H9 (cell line): Measurements from ENCODE around the gene AQP11. TPM values are rescaled to one million over a fixed set of nuclear protein-coding genes. Genes with fewer than 3 reads are reported as not detected.

Source experiments
- DNase-seq: peaks from one replicate; pipeline ENCODE4 v3.0.0-alpha.2; 2017
- H2AFZ ChIP-seq: one replicate; pipeline ENCODE4 v1.6.1; 2013; ENCODE audit warnings: mild to moderate bottlenecking, low read length, control low read depth, moderate library complexity
- H2AK5ac ChIP-seq: 2 replicates; pipeline ENCODE4 v1.6.1; 2013; ENCODE audit warnings: low read length, control low read depth, mixed read lengths; ENCODE audit not compliant: insufficient read length
- H2BK120ac ChIP-seq: one replicate; pipeline ENCODE4 v1.6.1; 2013; ENCODE audit warnings: low read depth, mild to moderate bottlenecking, low read length, control low read depth, inconsistent platforms; ENCODE audit not compliant: poor library complexity, severe bottlenecking
- H2BK12ac ChIP-seq: 2 replicates; pipeline ENCODE4 v1.6.1; 2013; ENCODE audit warnings: low read length, control low read depth, mixed read lengths, low read depth; ENCODE audit not compliant: insufficient read length
- H2BK15ac ChIP-seq: 2 replicates; pipeline ENCODE4 v1.6.1; 2013; ENCODE audit warnings: low read depth, low read length, control low read depth
- H2BK20ac ChIP-seq: one replicate; pipeline ENCODE4 v1.6.1; 2013; ENCODE audit warnings: low read depth, mild to moderate bottlenecking, low read length, control low read depth, inconsistent platforms; ENCODE audit not compliant: poor library complexity, severe bottlenecking
- H2BK5ac ChIP-seq: 2 replicates; pipeline ENCODE4 v1.6.1; 2013; ENCODE audit warnings: low read length, control low read depth, mixed read lengths; ENCODE audit not compliant: insufficient read length
- H3K14ac ChIP-seq: 2 replicates; pipeline ENCODE4 v1.6.1; 2013; ENCODE audit warnings: low read length, control low read depth; ENCODE audit not compliant: insufficient read depth
- H3K18ac ChIP-seq: 2 replicates; pipeline ENCODE4 v1.6.1; 2013; ENCODE audit warnings: low read depth, mild to moderate bottlenecking, mixed read lengths, low read length, control low read depth; ENCODE audit not compliant: insufficient read length
- H3K23ac ChIP-seq: 2 replicates; pipeline ENCODE4 v1.6.1; 2013; ENCODE audit warnings: low read length, control low read depth, mixed read lengths, low read depth; ENCODE audit not compliant: insufficient read length
- H3K23me2 ChIP-seq: 2 replicates; pipeline ENCODE4 v1.6.1; 2013; ENCODE audit warnings: low read depth, mild to moderate bottlenecking, mixed read lengths, low read length, control low read depth; ENCODE audit not compliant: insufficient read length, poor library complexity, severe bottlenecking
- H3K27ac ChIP-seq: 2 replicates; pipeline ENCODE4 v1.5.1; 2013; ENCODE audit warnings: low read length, control low read depth, mixed read lengths, low read depth; ENCODE audit not compliant: insufficient read length
- H3K27me3 ChIP-seq: 2 replicates; pipeline ENCODE4 v1.6.1; 2013; ENCODE audit warnings: low read length, control low read depth, inconsistent platforms; ENCODE audit not compliant: insufficient read depth
- H3K4ac ChIP-seq: 2 replicates; pipeline ENCODE4 v1.6.1; 2013; ENCODE audit warnings: low read depth, mild to moderate bottlenecking, control low read depth, inconsistent platforms, low read length, moderate library complexity
- H3K4me1 ChIP-seq: 2 replicates; pipeline ENCODE4 v1.6.1; 2013; ENCODE audit warnings: low read length, control low read depth, inconsistent platforms; ENCODE audit not compliant: insufficient read depth
- H3K4me2 ChIP-seq: 2 replicates; pipeline ENCODE4 v1.6.1; 2013; ENCODE audit warnings: low read length, control low read depth, mixed read lengths; ENCODE audit not compliant: insufficient read length, insufficient read depth
- H3K56ac ChIP-seq: 2 replicates; pipeline ENCODE4 v1.6.1; 2013; ENCODE audit warnings: low read depth, mild to moderate bottlenecking, mixed read lengths, low read length, control low read depth; ENCODE audit not compliant: insufficient read length
- H3K79me1 ChIP-seq: 2 replicates; pipeline ENCODE4 v1.6.1; 2013; ENCODE audit warnings: low read depth, mild to moderate bottlenecking, moderate library complexity, low read length, control low read depth, inconsistent platforms; ENCODE audit not compliant: insufficient read depth, poor library complexity, severe bottlenecking
- H3K79me2 ChIP-seq: 2 replicates; pipeline ENCODE4 v1.6.1; 2013; ENCODE audit warnings: low read length, control low read depth, inconsistent platforms; ENCODE audit not compliant: insufficient read depth
- H3K9ac ChIP-seq: 2 replicates; pipeline ENCODE4 v1.6.1; 2013; ENCODE audit warnings: low read length, control low read depth, mixed read lengths; ENCODE audit not compliant: insufficient read length; ENCODE audit errors: extremely low read depth
- H3K9me3 ChIP-seq: one replicate; pipeline ENCODE4 v1.6.1; 2013; ENCODE audit warnings: low read depth, low read length, inconsistent platforms; ENCODE audit not compliant: control insufficient read depth
- H3T11ph ChIP-seq: one replicate; pipeline ENCODE4 v1.6.1; 2013; ENCODE audit warnings: mild to moderate bottlenecking, low read length, control low read depth, inconsistent platforms
- H4K20me1 ChIP-seq: one replicate; pipeline ENCODE4 v1.6.1; 2013; ENCODE audit not compliant: control insufficient read depth, insufficient read length, insufficient read depth
- H4K5ac ChIP-seq: 2 replicates; pipeline ENCODE4 v1.6.1; 2013; ENCODE audit warnings: low read depth, mild to moderate bottlenecking, mixed read lengths, low read length, control low read depth; ENCODE audit not compliant: insufficient read length
- H4K8ac ChIP-seq: replicated peaks from 2 replicates; pipeline ENCODE4 v1.6.1; 2013; ENCODE audit warnings: low read length, control low read depth, mixed read lengths, low read depth; ENCODE audit not compliant: insufficient read length
- H4K91ac ChIP-seq: 2 replicates; pipeline ENCODE4 v1.6.1; 2013; ENCODE audit warnings: low read depth, mild to moderate bottlenecking, moderate library complexity, mixed read lengths, low read length, control low read depth; ENCODE audit not compliant: insufficient read length
- H3K27ac Mint-ChIP-seq, 3 experiments: 2 replicates in 2 of 3; 3 replicates in 1 of 3; pipeline ENCODE4 v1.8.0; 2020 to 2021; ENCODE audit warnings: mixed read lengths in 3 of 3, mild to moderate bottlenecking in 1 of 3, moderate library complexity in 1 of 3
- H3K27me3 Mint-ChIP-seq: 2 replicates; pipeline ENCODE4 v1.8.0; 2021; ENCODE audit warnings: low read depth, mild to moderate bottlenecking, moderate library complexity, mixed read lengths
- H3K36me3 Mint-ChIP-seq, 3 experiments: 2 replicates in 2 of 3; 3 replicates in 1 of 3; pipeline ENCODE4 v1.8.0; 2020 to 2021; ENCODE audit warnings: low read depth in 3 of 3, mixed read lengths in 3 of 3; ENCODE audit not compliant: insufficient read depth in 1 of 3
- H3K4me1 Mint-ChIP-seq, 2 experiments: 2 replicates each; pipeline ENCODE4 v1.8.0; 2020; ENCODE audit warnings: mixed read lengths in 2 of 2
- H3K4me3 Mint-ChIP-seq, 2 experiments: 2 replicates in 1 of 2; 3 replicates in 1 of 2; pipeline ENCODE4 v1.8.0; 2020 to 2021; ENCODE audit warnings: mild to moderate bottlenecking in 2 of 2, mixed read lengths in 2 of 2, moderate library complexity in 1 of 2
- H3K9me3 Mint-ChIP-seq, 2 experiments: 2 replicates in 1 of 2; 3 replicates in 1 of 2; pipeline ENCODE4 v1.8.0; 2020; ENCODE audit warnings: mild to moderate bottlenecking in 2 of 2, mixed read lengths in 2 of 2, moderate library complexity in 1 of 2
- CTCF ChIP-seq: fragments of 200-600 bp; sonication (generic); conservative IDR thresholded peaks from 3 replicates; pipeline ENCODE4 v1.8.0; 2021; ENCODE audit warnings: antibody characterized with exemption, mild to moderate bottlenecking
- total RNA-seq: library from RNA; stranded (reverse); gene quantifications from 2 replicates; pipeline ENCODE4 v1.2.1, GENCODE V29; 2021

AQP11 gene
- total RNA-seq, 1 experiment from 2014 or later: 1.1 TPM

GRCh38 chr11:77611921-77612320 is 22.2 kb downstream of the AQP11 start:
- Histone ChIP-seq H3K4ac (no peak overlapping the region), H2BK12ac (no peak overlapping the region), H3K18ac (no peak overlapping the region), H2AK5ac (no peak overlapping the region), H3K79me2 (no peaks in the 10 kb centered on the region), H4K8ac (no peak overlapping the region), H4K91ac (no peak overlapping the region), H4K5ac (no peak overlapping the region), H3K23me2 (no peaks in the 10 kb centered on the region), H3K4me2 (no peak overlapping the region), H4K20me1 (no peaks in the 10 kb centered on the region), H2BK20ac (no peak overlapping the region), H3T11ph (no peak overlapping the region), H3K9ac (no peak overlapping the region), H3K9me3 (no peaks in the 10 kb centered on the region), H2BK15ac (no peak overlapping the region), H2BK5ac (no peak overlapping the region), H3K14ac (no peak overlapping the region), H3K4me1 (no peaks in the 10 kb centered on the region), H3K79me1 (no peaks in the 10 kb centered on the region), H3K56ac (no peak overlapping the region), H3K23ac (no peak overlapping the region), H3K27ac (no peak overlapping the region), H3K27me3 (no peaks in the 10 kb centered on the region), H2BK120ac (no peak overlapping the region), H2AFZ (no peak overlapping the region)
- DNase-seq: no peak
- Mint-ChIP-seq H3K27ac (peak overlapping the region in 1 of 3 experiments; percentile 50; a peak in 2 of 7 replicates), H3K9me3 (no peaks in the 10 kb centered on the region), H3K27me3 (no peaks in the 10 kb centered on the region), H3K4me1 (no peaks in the 10 kb centered on the region), H3K36me3 (peaks cover 19 to 57% (median 44%) of the 10 kb centered on the region in 3 experiments), H3K4me3 (no peak overlapping the region)
- TF ChIP-seq CTCF: no peak
